HUES64 (cell line): ENCODE measurements around the gene ORM2.
"Not testable (repeated sequence)": the region's sequence is repeated elsewhere in the genome, so short reads cannot be mapped to it uniquely, and the experiment has no call there.

Experiments used
- H3K27ac ChIP-seq: 2 replicates; pipeline ENCODE4 v1.7.0; 2013; ENCODE audit warnings: low read depth, low read length, inconsistent platforms
- H3K27me3 ChIP-seq: 2 replicates; pipeline ENCODE4 v1.6.1; 2013; ENCODE audit warnings: mild to moderate bottlenecking, low read length; ENCODE audit not compliant: insufficient read depth
- H3K36me3 ChIP-seq: 2 replicates; pipeline ENCODE4 v1.6.1; 2013; ENCODE audit warnings: mild to moderate bottlenecking, low read length; ENCODE audit not compliant: insufficient read depth
- H3K4me1 ChIP-seq: 2 replicates; pipeline ENCODE4 v1.6.1; 2013; ENCODE audit warnings: mild to moderate bottlenecking, low read length, moderate library complexity; ENCODE audit not compliant: insufficient read depth
- H3K4me3 ChIP-seq: 2 replicates; pipeline ENCODE4 v1.5.1; 2013; ENCODE audit warnings: mild to moderate bottlenecking, low read length, moderate library complexity
- H3K9ac ChIP-seq: 2 replicates; pipeline ENCODE4 v1.6.1; 2013; ENCODE audit warnings: mild to moderate bottlenecking, low read depth, low read length
- H3K9me3 ChIP-seq: 2 replicates; pipeline ENCODE4 v1.6.1; 2013; ENCODE audit warnings: low read depth, low read length; ENCODE audit not compliant: insufficient read depth
- WGBS: fragments of 150-250, 120-280 bp; methylation state at CpG from one replicate; pipeline ENCODE4 v1.1.7; 2013; ENCODE audit warnings: missing lambda C conversion rate; 5-methylcytosine and 5-hydroxymethylcytosine counted together

Gene ORM2

GRCh38 chr9:114325684-114326254, 3.9 kb upstream of the ORM2 start:
- H3K27ac ChIP-seq, H3K4me3 ChIP-seq, H3K36me3 ChIP-seq, H3K27me3 ChIP-seq, H3K9me3 ChIP-seq, H3K4me1 ChIP-seq, H3K9ac ChIP-seq: not testable (repeated sequence)
- WGBS, result 93% methylated on average over 2 of the region's 3 CpGs

GRCh38 chr9:114327749-114328148, 1.9 kb upstream of the ORM2 start:
- Histone ChIP-seq H3K27me3 (no peaks in the 10 kb centered on the region), H3K27ac (no peak overlapping the region), H3K4me3 (no peak overlapping the region), H3K9me3 (no peaks in the 10 kb centered on the region), H3K4me1 (no peaks in the 10 kb centered on the region), H3K9ac (no peak overlapping the region), H3K36me3 (no peaks in the 10 kb centered on the region)
- 95% methylated on average over 8 of the region's 8 CpGs for WGBS

GRCh38 chr9:114328357-114328820, 1.3 kb upstream of the ORM2 start:
- not testable (repeated sequence) for H3K36me3 ChIP-seq, H3K4me3 ChIP-seq, H3K9ac ChIP-seq, H3K27me3 ChIP-seq, H3K4me1 ChIP-seq, H3K9me3 ChIP-seq, H3K27ac ChIP-seq
- 92% methylated on average over 10 of the region's 10 CpGs for WGBS

GRCh38 chr9:114328937-114329624, 588 bp upstream of the ORM2 start:
- 95% methylated on average over 6 of the region's 12 CpGs for WGBS
- not testable (repeated sequence) for H3K9me3 ChIP-seq, H3K4me1 ChIP-seq, H3K27me3 ChIP-seq, H3K4me3 ChIP-seq, H3K36me3 ChIP-seq, H3K27ac ChIP-seq, H3K9ac ChIP-seq

- Histone ChIP-seq H3K4me1 (no peaks in the 10 kb centered on the region), H3K9ac (no peak overlapping the region), H3K27ac (no peak overlapping the region), H3K4me3 (no peak overlapping the region), H3K36me3 (no peaks in the 10 kb centered on the region), H3K27me3 (no peaks in the 10 kb centered on the region), H3K9me3 (no peaks in the 10 kb centered on the region)
- WGBS, result 90% methylated on average over 10 of the region's 10 CpGs
These were observed 967 bp downstream of the ORM2 start for GRCh38 chr9:114330636-114331035.

- not testable (repeated sequence) for H3K4me1 ChIP-seq, H3K9ac ChIP-seq, H3K27ac ChIP-seq, H3K4me3 ChIP-seq, H3K36me3 ChIP-seq, H3K9me3 ChIP-seq, H3K27me3 ChIP-seq
- WGBS, result 90% methylated on average over 15 of the region's 19 CpGs
These were observed 1.8 kb downstream of the ORM2 start for GRCh38 chr9:114331229-114332195.

- whole genome bisulfite sequencing, result 88% methylated on average over 4 of the region's 4 CpGs
- H3K9ac ChIP-seq, H3K36me3 ChIP-seq: not testable (repeated sequence)
These were observed 2.9 kb downstream of the ORM2 start for GRCh38 chr9:114332474-114333040.

GRCh38 chr9:114333718-114334117, 4.0 kb downstream of the ORM2 start:
- 75% methylated on average over 1 of the region's 4 CpGs for WGBS

More at GRCh38 chr9:114332474-114333040, 2.9 kb downstream of the ORM2 start:
- not testable (repeated sequence) for H3K4me1 ChIP-seq, H3K4me3 ChIP-seq, H3K27ac ChIP-seq, H3K9me3 ChIP-seq, H3K27me3 ChIP-seq

GRCh38 chr9:114334490-114334889, 4.8 kb downstream of the ORM2 start:
- H3K27me3 ChIP-seq, result no peaks in the 10 kb centered on the region
- 96% methylated on average over 9 of the region's 9 CpGs for WGBS
- H3K36me3 ChIP-seq, result peaks cover 16% of the 10 kb centered on the region

More at GRCh38 chr9:114333718-114334117, 4.0 kb downstream of the ORM2 start:
- H3K4me1 ChIP-seq, H3K27ac ChIP-seq, H3K4me3 ChIP-seq, H3K9ac ChIP-seq, H3K27me3 ChIP-seq, H3K9me3 ChIP-seq: not testable (repeated sequence)
- H3K36me3 ChIP-seq, result peaks cover 16% of the 10 kb centered on the region

GRCh38 chr9:114335745-114336144, 6.1 kb downstream of the ORM2 start:
- H3K9ac ChIP-seq, result no peak overlapping the region
- no peaks in the 10 kb centered on the region for H3K9me3 ChIP-seq
- no peaks in the 10 kb centered on the region for H3K4me1 ChIP-seq
- 79% methylated on average over 2 of the region's 2 CpGs for WGBS
- no peak overlapping the region for H3K4me3 ChIP-seq
- H3K27ac ChIP-seq, result no peak overlapping the region
- H3K36me3 ChIP-seq, result peaks cover 24% of the 10 kb centered on the region
- no peaks in the 10 kb centered on the region for H3K27me3 ChIP-seq

More at GRCh38 chr9:114334490-114334889, 4.8 kb downstream of the ORM2 start:
- H3K9ac ChIP-seq, result no peak overlapping the region
- no peaks in the 10 kb centered on the region for H3K9me3 ChIP-seq
- no peak overlapping the region for H3K4me3 ChIP-seq
- H3K27ac ChIP-seq, result no peak overlapping the region
- H3K4me1 ChIP-seq, result no peaks in the 10 kb centered on the region

GRCh38 chr9:114336157-114336556, 6.5 kb downstream of the ORM2 start:
- Histone ChIP-seq H3K9ac (no peak overlapping the region), H3K4me3 (no peak overlapping the region), H3K4me1 (no peaks in the 10 kb centered on the region), H3K27ac (no peak overlapping the region), H3K9me3 (no peaks in the 10 kb centered on the region), H3K27me3 (no peaks in the 10 kb centered on the region), H3K36me3 (peaks cover 29% of the 10 kb centered on the region)
- 88% methylated on average over 10 of the region's 10 CpGs for WGBS
